ENCODE measurements around the gene PTPRN2. TPM values are rescaled to one million over a fixed set of nuclear protein-coding genes. Genes with fewer than 3 reads are reported as not detected.

The PTPRN2 gene
- polyA plus RNA-seq, 1 of the 3 experiments (the other 2 are of a cell fraction): 4.0 TPM

GRCh38 chr7:157619753-157620525 is 967.7 kb downstream of the PTPRN2 start:
- Histone ChIP-seq H3K27ac (ENCODE audit: low read depth in 2 of 2, low read length in 1 of 2) (no peak overlapping the region), H3K27me3 (ENCODE audit: insufficient read depth) (no peaks in the 10 kb centered on the region), H2AFZ (ENCODE audit: low read depth) (no peak overlapping the region), H3F3A (replicated peaks; ENCODE audit: insufficient read depth) (no peaks in the 10 kb centered on the region), H3K4me3 (ENCODE audit: low read depth in 2 of 2, low read length in 1 of 2) (no peak overlapping the region), H3K9ac (no peak overlapping the region), H3K79me2 (ENCODE audit: insufficient read depth) (no peaks in the 10 kb centered on the region), H3K9me2 (no peaks in the 10 kb centered on the region), H3K4me1 (ENCODE audit: control insufficient read depth in 1 of 2, insufficient read depth in 2 of 2, low read depth in 1 of 2, low read length in 1 of 2) (no peaks in the 10 kb centered on the region), H4K20me1 (ENCODE audit: insufficient read depth) (no peaks in the 10 kb centered on the region), H3K36me3 (replicated peaks in 1 of 2; ENCODE audit: control insufficient read depth in 1 of 2, insufficient read depth in 2 of 2, low read length in 1 of 2) (no peaks in the 10 kb centered on the region), H3K4me2 (no peak overlapping the region), H3K9me3 (no peaks in the 10 kb centered on the region)
- DNase-seq: no peak
- 86% methylated on average over 26 of the region's 26 CpGs for WGBS (ENCODE audit: low lambda C conversion rate)
- POLR2A ChIA-PET: no interaction called here
- CTCF ChIA-PET: no interaction called here
- no peak for TF ChIP-seq PBX3 (IDR thresholded peaks at IDR 0.05)
- TF ChIP-seq RCOR1 (IDR thresholded peaks at IDR 0.05; ENCODE audit: low read length): no peak
- no peak for TF ChIP-seq ZBTB33 (IDR thresholded peaks at IDR 0.05; ENCODE audit: borderline replicate concordance, low read depth)
- no peak for TF ChIP-seq MEF2A (IDR thresholded peaks at IDR 0.05; ENCODE audit: borderline replicate concordance, low read depth)
- TF ChIP-seq RXRA (IDR thresholded peaks at IDR 0.05; ENCODE audit: borderline replicate concordance, low read depth): no peak
- TF ChIP-seq FOSL2 (IDR thresholded peaks at IDR 0.05; ENCODE audit: borderline replicate concordance, low read depth): no peak
- TF ChIP-seq CTCF (IDR thresholded peaks at IDR 0.05): no peak
- no peak for TF ChIP-seq IRF3 (IDR thresholded peaks at IDR 0.05; ENCODE audit: low read depth, low read length)
- no peak for TF ChIP-seq YY1 (IDR thresholded peaks at IDR 0.05; ENCODE audit: low read depth)
- TF ChIP-seq EZH2phosphoT487 (IDR thresholded peaks at IDR 0.05; ENCODE audit: borderline replicate concordance, low read depth): no peak
- no peak for TF ChIP-seq USF1 (IDR thresholded peaks at IDR 0.05; ENCODE audit: borderline replicate concordance, low read depth)
- TF ChIP-seq TEAD4 (IDR thresholded peaks at IDR 0.05; ENCODE audit: borderline replicate concordance, insufficient read depth): no peak
- TF ChIP-seq POLR2AphosphoS5 (IDR thresholded peaks at IDR 0.05; ENCODE audit: low read depth, low read length): no peak
- no peak for TF ChIP-seq NFIC (IDR thresholded peaks at IDR 0.05; ENCODE audit: borderline replicate concordance)
- TF ChIP-seq SMC3 (IDR thresholded peaks at IDR 0.05; ENCODE audit: low read depth, low read length): no peak
- no peak for TF ChIP-seq FOXM1 (IDR thresholded peaks at IDR 0.05; ENCODE audit: low read depth)
- no peak for TF ChIP-seq GATA2 (CRISPR knock-in tag; IDR thresholded peaks at IDR 0.05)
